Muscle of back (tissue), 11 donors: Measurements from ENCODE around the gene PPP1R12B. TPM values are rescaled to one million over a fixed set of nuclear protein-coding genes. Genes with fewer than 3 reads are reported as not detected.
"Not testable (repeated sequence)": the region's sequence is repeated elsewhere in the genome, so short reads cannot be mapped to it uniquely, and the experiment has no call there.

Experiments used
- DNase-seq, 3 donors: peaks; one replicate each; pipeline versions ENCODE4 v3.0.0 to v3.0.0-alpha.2; 2013
- polyA plus RNA-seq, 10 donors: library from polyadenylated mRNA; unstranded; fragments of 120-200 nt; gene quantifications; one replicate each; pipeline ENCODE4 v1.2.1, GENCODE V29; 2013; ENCODE audit not compliant: insufficient read length in 10 of 10

PPP1R12B gene
- polyA plus RNA-seq, 10 donors: 50.0 to 108 (median 81.2) TPM

DNA sequence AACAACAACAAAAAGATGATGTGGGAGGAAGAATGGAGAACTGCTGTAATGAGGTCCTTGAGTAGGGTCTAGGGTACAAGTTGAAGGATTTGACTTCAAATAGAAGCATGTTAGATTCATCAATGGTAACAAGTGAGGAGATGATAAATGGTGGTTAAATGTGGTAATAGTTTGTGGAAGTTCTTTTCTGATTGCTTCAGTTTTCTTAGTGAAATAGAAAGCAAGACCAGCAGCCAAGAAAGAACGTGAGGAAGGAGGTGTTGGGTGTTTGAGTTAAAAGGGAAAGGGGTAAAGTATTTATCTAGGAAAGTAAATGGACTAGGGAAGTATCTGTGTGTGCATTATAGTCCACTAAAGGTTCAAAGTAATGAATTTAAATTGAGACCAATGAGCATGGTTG lies 177.6 kb downstream of the PPP1R12B start:
- not testable (repeated sequence) for DNase-seq

DNA sequence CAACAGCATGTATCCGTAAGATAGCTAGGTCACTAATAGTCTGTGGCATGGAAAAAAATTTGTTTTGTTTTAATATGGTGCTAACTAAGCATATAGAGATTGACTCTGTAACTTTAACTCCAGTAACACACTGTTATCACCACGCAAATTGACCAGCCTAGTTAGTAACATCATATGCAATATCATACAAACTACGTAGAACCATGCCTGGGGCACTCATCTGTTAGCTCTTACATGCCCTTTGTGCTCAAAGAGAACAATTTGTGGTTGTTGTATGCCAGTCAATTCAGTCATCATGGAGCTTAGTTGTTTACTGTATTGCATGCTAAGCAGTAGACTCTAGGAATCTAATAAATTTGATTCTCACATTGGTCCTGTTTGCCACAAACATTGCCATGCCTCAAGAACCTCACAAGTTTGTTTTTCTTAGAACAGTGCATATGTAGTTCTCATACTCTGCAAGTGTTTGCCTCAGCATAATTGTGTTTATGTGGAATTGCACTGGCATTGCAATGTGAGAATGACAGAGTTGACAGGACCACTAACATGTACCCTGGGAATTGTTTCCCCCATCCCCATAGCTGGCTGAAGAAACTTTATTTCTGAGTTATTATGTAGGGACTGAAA lies 179.7 kb downstream of the PPP1R12B start:
- DNase-seq: not testable (repeated sequence)

DNA sequence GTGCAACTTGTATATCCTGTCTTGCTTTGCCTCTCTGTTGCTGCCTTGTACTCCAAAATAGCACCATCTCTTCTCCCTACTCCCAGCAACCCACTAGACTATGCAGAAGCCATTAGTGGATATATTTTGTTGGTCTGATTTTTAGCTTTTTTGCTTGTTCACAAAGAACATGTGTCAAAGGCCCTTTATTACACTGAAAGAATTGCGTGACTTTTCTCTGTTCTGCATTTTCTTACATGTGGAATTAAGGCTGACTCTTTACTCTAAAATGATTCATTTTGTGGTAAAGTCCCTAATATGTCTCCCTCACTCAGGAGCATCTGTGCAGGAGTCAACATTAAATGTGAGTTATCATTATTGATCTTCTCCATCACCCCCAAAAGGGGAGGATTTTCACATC lies 182.2 kb downstream of the PPP1R12B start:
- not testable (repeated sequence) for DNase-seq

DNA sequence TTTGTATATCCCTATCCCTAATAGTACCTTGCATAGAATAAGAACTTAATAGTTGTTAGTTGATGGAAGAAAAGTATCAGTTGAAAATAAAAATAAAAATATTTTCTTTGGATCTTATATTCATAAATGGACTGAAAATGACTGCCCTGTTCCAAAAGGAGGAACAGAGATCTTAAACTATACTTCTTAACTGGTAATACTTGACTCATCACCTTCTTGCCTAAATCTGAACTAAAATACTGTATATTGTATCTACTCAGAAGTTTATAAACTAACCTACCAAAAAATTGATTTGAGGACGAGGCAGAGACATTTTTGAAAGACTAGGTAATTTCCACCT lies 182.9 kb downstream of the PPP1R12B start:
- no peak for DNase-seq

DNA sequence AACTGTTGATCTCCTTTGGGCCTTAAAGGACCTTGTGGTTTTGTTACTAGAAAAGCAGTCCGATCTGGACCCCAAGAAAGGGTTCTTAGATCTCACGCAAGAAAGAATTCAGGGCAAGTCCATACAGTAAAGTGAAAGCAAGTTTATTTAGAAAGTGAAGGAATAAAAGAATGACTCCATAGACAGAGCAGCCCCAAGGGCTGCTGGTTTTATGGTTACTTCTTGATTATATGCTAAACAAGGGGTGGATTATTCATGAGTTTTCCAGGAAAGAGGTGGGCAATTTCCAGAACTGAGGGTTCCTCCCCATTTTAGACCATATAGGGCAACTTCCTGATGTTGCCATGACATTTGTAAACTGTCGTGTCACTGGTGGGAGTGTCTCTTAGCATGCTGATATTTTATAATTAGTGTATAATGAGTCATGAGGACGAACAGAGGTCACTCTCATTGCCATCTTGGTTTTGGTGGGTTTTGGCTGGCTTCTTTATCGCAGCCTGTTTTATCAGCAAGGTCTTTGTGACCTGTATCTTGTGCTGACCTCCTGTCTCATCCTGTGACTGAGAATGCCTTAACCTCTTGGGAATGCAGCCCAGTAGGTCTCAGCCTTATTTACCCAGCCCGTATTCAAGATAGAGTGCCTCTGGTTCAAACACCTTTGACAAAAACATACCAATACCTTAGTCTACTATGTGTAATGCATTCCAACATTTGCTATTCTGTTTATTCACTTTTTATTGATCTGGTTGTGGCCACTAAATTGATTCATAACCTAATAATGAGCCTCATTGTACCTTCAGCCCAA lies 183.5 kb downstream of the PPP1R12B start:
- not testable (repeated sequence) for DNase-seq

DNA sequence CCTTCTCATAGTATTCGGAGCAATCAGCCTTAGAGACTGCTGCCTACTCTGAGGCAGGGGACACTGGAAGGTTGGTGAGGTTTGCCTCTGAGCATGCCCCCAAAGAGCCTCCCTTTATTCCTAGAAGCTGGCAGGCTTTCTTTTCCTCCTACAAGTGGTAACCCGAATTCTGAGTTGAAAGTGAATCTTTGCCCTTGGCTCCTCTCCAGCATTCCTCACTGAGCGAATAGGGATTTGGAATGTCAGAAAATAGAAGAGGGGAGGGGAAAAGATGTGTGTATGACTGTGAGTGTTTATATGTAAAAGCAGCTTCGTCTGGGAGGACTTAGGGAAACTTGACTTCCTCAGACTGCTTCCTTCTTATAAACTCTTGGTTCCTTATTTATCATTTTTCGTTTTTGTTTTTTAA lies 190.7 kb downstream of the PPP1R12B start:
- DNase-seq: peak in 2 of 3 donors; percentile 72 to 77

DNA sequence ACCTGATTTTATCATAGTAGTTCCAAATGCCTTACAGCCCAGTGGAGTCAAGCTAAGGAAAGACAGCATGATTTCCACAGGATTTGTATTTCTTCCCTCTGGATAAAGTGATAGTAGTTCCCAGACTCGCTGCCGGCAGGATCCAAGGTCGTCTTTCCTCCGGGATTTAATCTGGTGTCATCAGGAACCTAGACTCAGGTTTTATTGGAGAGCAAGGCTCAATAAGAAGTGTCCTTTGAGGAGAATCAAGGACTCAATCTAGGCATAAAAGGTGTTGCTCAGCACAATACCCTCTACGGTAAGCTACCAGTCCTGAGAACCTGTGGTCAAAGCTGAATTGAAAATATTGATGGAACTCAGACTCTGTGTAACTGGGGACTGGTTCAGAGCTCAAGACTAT lies 191.1 kb downstream of the PPP1R12B start:
- DNase-seq: not testable (repeated sequence)

DNA sequence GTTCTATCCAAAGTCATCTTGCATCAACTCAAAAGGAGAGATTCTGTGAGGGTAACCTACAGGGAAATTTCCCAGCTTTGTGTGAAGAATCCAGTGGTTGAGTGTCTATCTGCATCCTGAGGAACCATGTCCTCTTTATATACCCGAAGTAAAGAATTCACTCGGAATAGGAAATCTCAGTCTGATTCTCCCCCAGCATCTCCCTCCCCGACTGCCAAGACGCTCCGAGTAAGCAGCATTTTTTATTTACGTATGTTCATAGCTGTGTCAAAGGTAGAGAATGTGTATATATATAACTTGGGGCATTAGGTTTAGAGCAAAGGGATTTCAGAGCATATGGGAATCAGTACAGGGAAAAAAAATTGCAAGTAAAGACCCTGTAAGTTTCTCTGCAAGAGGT lies 191.5 kb downstream of the PPP1R12B start:
- peak in 1 of 3 donors; percentile 37 for DNase-seq

DNA sequence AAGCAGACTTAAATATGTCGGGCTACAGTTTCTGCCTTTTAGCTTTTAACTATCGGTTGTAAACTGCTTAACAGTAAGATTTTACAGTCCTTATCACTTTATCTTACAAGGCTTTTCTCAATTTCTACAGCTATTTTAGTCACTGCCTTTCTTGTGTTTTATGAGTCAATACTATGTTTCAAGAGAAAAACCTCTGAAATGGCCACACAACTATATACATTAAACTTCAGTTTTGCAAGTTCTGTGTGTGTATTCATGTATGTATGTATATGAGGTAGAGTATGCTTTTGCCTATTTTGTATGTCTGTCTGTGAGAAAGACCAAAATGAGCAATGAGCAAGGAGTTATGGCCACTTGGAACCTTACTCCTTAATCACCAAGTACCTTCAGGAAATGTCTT lies 191.9 kb downstream of the PPP1R12B start:
- no peak for DNase-seq

DNA sequence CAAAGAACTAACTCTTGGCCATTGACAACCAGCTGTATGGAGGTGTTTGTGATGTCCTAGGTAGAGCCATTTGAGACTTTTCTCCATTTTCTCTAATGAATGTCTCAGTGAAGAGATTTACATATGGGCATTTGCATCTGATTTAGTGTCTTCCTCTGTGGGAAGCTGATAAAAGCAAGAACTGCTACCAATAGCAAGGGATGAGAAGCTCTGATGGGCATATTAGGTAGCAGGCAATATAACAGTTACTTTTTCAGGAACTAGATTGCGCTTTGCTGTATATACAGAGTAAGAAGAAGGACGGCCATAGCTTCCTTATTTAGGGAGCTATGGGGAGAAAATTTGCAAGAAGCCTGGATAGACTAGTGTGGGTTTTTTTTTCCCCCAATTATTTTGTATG lies 192.4 kb downstream of the PPP1R12B start:
- not testable (repeated sequence) for DNase-seq

DNA sequence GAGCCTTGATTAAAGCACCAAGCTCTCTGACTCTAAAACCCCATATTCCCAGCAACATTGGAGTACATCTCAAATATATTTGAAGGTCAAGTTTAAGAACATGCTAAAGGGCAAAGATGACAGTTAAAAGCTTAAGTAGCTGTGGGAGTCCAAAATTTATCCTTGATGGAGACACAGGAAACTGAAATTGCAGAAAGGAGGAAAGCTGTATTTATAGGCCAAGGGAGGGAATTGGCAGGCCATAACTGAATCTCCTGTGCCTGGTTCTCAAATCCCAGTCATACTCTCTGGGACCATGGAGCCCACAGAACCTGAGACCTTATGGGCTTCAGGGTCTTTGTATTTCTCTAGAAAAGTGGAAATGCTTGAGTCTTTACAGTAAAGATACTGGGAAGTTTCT lies 193.9 kb downstream of the PPP1R12B start:
- not testable (repeated sequence) for DNase-seq

DNA sequence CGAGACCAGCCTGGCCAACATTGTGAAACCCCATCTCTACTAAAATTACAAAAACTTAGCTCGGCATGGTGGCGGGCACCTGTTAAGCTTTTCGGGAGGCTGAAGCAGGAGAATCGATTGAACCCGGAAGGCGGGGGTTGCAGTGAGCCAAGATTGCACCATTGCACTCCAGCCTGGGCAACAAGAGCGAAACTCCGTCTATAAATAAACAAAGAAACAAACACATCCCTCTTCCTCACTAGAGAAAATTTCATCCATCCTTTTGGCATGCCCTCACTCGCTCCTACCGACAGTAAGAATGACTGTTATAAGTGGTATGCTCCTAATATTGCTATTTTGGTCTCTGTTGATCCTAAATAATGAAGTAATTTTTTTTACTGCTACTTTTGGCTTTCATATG lies 195.0 kb downstream of the PPP1R12B start:
- peak; percentile 49 to 67 (median 58) for DNase-seq

DNA sequence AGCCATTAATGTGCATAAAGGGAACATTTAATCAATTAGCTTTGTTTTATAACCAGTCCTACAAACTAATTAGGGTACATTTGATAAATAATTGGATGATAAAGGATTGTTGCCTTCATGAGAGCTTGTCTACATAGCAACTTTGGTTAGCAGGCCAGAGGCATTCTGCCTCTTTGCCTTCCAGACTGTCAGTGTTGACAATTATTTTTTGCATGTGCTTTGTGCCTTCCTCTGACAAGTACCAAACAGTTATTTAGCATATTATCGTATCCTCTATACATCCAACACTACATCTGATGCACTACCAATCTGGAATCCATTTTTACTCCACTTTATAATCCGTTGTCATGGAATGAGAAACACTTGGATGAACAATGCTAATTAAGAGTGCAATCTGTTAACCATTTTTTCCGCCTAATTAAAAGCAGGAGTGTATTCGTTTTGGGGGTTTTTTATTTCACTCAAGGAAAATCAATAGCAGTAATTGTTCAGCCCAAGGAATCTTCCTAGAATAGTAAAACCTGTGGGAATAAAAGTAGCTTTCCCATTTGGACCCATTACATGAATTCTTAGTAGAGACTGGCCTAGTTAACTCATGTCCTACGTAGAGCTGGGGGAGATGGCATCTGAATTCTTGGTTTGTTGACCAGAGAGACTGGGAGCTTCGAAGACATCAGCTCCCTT lies 196.4 kb downstream of the PPP1R12B start:
- not testable (repeated sequence) for DNase-seq

DNA sequence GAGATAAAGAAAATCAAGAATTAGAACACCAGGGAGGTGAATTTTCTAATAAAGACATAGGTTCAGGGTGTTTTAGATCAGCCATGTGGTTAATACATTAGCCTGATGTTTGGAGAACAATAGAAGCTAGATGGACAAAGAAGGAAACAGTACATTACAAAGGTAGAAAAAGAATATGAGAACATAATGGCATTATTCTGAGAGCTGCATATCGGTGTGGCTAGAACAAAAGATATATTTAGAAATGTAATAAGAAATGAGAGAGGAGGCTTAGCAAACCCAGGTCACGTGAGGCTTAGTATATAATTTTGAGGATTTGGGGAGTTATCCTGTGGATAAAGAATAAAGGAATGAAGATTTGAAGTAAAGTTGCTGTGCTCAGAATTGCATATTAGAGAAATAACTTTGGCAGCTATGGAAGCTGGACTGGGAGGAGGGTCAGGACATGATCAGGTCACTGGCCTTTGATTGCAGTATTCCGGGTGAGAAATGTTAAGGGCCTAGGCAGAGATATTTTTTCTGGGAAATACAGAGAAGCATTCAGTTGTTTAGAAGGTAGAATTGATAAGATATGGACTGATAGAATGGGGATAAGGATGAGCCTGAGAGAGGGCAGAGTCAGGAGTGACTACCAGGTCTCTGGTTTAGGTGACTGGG lies 197.3 kb downstream of the PPP1R12B start:
- DNase-seq: not testable (repeated sequence)

DNA sequence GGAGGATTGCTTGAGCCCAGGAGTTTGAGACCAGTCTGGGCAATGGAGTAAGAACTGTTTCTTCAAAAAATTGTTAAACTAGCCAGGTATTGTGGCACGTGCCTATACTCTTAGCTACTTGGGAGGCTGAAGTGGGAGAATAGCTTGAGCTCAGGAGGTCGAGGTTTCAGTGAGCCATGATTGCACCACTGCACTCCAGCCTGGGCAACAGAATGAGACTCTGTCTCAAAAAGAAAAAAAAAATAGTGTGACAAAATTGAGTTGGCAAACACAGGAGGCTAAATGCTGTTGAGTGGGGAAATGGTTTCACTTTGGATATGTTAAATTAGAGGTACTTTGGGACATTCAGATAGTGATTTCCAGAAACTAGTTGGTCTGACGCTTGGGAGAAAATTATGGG lies 197.9 kb downstream of the PPP1R12B start:
- not testable (repeated sequence) for DNase-seq

DNA sequence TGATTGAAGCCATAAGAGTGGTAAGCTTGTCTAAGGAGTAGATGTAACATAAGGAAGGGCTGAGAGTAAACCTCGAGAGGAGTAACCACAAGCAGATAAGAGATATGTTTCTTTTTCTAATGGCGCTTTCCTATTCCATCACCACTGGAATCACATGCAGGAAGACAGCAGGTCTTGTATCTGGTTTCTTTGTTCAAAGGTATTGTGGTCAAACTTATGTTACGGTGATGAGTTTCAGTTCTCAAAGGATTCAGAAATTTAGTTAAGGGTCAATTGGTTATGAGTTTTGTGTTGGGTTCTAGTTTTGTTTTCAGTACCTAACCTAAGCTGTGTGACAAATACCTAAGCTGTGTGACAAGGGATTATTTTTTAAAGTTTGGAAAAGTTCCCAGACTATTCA lies 198.3 kb downstream of the PPP1R12B start:
- not testable (repeated sequence) for DNase-seq

DNA sequence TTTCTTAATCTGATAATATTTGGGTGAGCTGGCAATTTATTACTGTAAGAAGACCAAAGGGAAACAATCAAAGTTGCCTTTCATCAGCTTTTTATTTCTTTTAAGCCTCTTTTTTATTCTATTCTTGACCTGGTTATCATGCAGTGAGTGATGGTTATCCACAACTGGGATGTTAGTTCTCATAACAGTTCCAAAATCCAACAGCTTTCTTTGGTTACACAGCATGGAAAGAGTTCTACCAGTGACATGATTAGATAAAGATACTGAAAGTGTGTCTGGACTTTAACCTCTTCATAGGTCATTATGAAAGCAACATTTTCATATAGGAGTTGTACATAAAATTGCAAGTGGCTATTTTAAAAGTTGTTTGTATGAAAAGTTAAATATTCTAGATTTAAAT lies 198.7 kb downstream of the PPP1R12B start:
- DNase-seq: no peak

DNA sequence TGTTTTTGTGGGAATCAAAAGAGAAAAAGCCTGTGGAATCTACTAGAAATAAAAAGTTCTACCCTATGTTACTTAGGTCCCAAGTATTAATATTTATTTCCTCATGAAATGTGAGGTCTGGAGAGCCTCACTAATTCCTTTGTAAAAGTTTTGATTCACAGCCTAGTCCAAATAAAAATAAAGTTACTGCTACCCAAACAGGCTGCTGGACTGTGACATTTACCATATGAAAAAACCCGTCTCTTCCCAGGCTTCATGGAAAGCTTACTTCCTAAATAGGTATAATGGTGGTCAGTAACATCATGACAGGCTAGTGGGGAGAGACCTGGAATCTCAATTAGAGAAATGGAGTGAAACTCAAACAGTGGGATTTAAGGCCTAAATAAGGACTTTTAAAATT lies 201.6 kb downstream of the PPP1R12B start:
- DNase-seq: not testable (repeated sequence)

DNA sequence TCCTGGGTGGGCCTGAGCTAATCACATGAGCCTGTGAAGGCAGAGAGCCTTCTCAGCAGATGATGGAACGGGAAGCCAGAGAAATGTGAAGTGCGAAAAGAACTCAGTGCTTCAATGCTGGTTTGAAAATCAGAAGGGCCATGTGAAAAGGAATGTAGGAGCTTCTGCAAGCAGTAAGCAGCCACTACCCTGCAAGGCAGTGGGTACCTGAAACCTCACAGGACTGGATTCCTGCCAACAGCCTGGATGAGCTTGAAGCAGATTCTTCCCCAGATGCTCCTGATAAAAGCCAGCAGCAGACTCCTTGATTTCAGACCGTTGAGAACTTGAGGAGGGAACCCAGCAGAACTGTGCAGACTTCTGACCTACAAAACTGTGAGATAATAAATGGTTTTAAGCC lies 203.2 kb downstream of the PPP1R12B start:
- DNase-seq: no peak

DNA sequence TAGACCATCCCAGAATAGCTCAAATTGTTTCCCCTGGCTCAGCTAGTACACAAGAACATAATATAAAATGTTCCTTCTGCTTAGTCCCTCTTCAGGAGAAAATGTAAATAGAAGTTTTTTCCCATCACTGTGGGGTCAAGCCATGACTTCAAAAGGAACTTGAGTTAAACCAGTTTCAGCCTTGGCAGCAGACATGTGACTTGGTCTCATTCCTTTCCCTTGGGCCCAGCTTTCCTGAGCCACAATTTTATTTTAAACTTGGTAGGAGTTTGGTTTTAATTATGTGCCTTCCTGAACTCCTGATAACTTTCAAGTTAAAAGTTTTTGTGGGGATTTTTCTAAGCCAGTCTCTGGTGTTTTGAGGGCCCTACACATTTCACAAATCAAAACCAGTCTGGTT lies 204.1 kb downstream of the PPP1R12B start:
- not testable (repeated sequence) for DNase-seq

DNA sequence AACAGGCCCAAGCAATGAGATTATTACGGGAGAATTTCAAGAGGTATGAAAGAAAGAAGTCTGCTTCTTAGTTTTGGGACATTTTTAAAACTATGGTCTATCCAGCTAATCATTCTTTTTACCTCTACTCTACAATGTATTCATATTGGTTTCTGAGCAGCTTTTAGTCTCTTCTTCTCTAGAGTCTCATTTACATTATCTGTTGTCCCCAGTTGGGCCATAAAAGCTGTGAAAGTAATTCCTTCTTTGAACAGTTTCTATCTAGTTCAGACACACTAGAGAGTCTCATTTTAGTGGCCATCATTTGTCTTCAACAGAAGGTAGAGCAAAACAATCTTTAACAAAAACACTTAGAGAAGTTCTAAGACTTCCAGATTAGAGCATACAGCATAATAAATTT lies 204.6 kb downstream of the PPP1R12B start:
- not testable (repeated sequence) for DNase-seq

DNA sequence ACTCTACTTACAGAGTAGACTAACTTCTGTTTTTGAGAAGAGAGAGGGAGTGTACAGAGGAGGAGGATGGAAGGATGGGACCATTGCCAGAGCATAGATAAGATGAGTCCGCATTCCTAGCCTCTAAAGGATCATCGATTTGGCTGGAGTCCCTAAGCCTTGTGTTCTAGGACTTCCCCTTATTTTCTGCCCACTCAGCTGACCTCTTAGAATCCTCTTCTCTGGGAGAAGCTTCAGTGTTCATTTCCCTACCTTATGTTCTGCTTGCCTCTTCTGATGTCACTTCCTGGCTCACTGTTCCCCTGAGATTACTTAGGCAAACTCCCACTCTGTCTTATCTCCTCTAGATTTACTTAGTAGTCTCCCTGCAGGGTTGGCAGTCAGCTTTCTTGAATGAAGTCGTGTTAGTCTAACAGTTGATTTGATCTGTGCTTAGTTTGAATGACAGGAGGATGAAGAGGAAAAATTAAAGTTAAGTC lies 205.1 kb downstream of the PPP1R12B start:
- peak in 1 of 3 donors; percentile 53 for DNase-seq
